ENCODE data around the gene PLD3. TPM values are rescaled to one million over a fixed set of nuclear protein-coding genes. Genes with fewer than 3 reads are reported as not detected.
"Not testable (repeated sequence)": the region's sequence is repeated elsewhere in the genome, so short reads cannot be mapped to it uniquely, and the experiment has no call there.

Gene PLD3
- total RNA-seq, 1 experiment from 2014 or later, result 95.4 TPM

GRCh38 chr19:40403262-40403984, 54.9 kb downstream of the PLD3 start:
- peak overlapping the region; percentile 92 for H3K4me2 ChIP-seq (ENCODE audit: low read length)
- no peaks in the 10 kb centered on the region for H3K79me2 ChIP-seq (ENCODE audit: low read length)
- H3K4me1 ChIP-seq (ENCODE audit: insufficient read depth, low read length), result peaks cover 4% of the 10 kb centered on the region; the same call in 1 of the 2 replicates
- H3K9me3 ChIP-seq (ENCODE audit: low read length), result no peaks in the 10 kb centered on the region
- H3F3A ChIP-seq (ENCODE audit: low read length, unreplicated experiment), result no peaks in the 10 kb centered on the region
- ATAC-seq (peak; percentile 92), DNase-seq (peak; percentile 76)
- no peaks in the 10 kb centered on the region for H3K9me2 ChIP-seq (replicated peaks; ENCODE audit: low read length)
- intact Hi-C loops (cut with micrococcal nuclease), result no loop called here
- TSS peak; percentile 95 for BruUV-seq (replicated peaks)
- ChIA-PET POLR2A (ENCODE audit: unreplicated experiment) (interaction anchor here (0.8 kb wide), 1 partner anchor 57 kb away, joined by 8 read pairs; no protein-coding TSS in a partner anchor), CTCF (interaction anchor here (0.5 kb wide), 1 partner anchor 17 kb away, joined by 5 read pairs; no protein-coding TSS in a partner anchor)
- H3K9ac ChIP-seq (ENCODE audit: low read length), result peak overlapping the region; percentile 55; the same call in 1 of the 2 replicates
- H4K20me1 ChIP-seq (ENCODE audit: low read length), result no peaks in the 10 kb centered on the region
- no peak overlapping the region for H3K27ac ChIP-seq (ENCODE audit: low read length)
- H3K4me3 ChIP-seq (ENCODE audit: low read length), result peak overlapping the region; percentile 73
- H2AFZ ChIP-seq (ENCODE audit: low read length), result peak overlapping the region; percentile 99
- H3K36me3 ChIP-seq (ENCODE audit: low read depth, low read length), result no peaks in the 10 kb centered on the region
- TF ChIP-seq EZH2phosphoT487 (IDR thresholded peaks at IDR 0.05; ENCODE audit: borderline replicate concordance, low read length) (no peak), CTCF (conservative IDR thresholded peaks at IDR 0.05; ENCODE audit: low read depth, low read length) (no peak), EZH2 (IDR thresholded peaks at IDR 0.05; ENCODE audit: low read length, unreplicated experiment) (no peak)
- no peaks in the 10 kb centered on the region for H3K27me3 ChIP-seq (ENCODE audit: low read length)

- ChIA-PET POLR2A (ENCODE audit: unreplicated experiment) (no interaction called here), CTCF (no interaction called here)
- BruUV-seq (replicated peaks), result no TSS peak
- intact Hi-C loops (cut with micrococcal nuclease), result no loop called here
- no peak overlapping the region for H3K27ac ChIP-seq (ENCODE audit: low read length)
- H3K79me2 ChIP-seq (ENCODE audit: low read length), result no peaks in the 10 kb centered on the region
- no peaks in the 10 kb centered on the region for H3K9me2 ChIP-seq (replicated peaks; ENCODE audit: low read length)
- TF ChIP-seq EZH2phosphoT487 (IDR thresholded peaks at IDR 0.05; ENCODE audit: borderline replicate concordance, low read length), result no peak
- TF ChIP-seq EZH2 (IDR thresholded peaks at IDR 0.05; ENCODE audit: low read length, unreplicated experiment), result no peak
- no peak for TF ChIP-seq CTCF (conservative IDR thresholded peaks at IDR 0.05; ENCODE audit: low read depth, low read length)
- no peaks in the 10 kb centered on the region for H3K36me3 ChIP-seq (ENCODE audit: low read depth, low read length)
- DNase-seq, result no peak
- H2AFZ ChIP-seq (ENCODE audit: low read length), result no peak overlapping the region
- H4K20me1 ChIP-seq (ENCODE audit: low read length), result no peaks in the 10 kb centered on the region
- no peak overlapping the region for H3K4me2 ChIP-seq (ENCODE audit: low read length)
- no peak overlapping the region for H3K9ac ChIP-seq (ENCODE audit: low read length)
- H3K27me3 ChIP-seq (ENCODE audit: low read length), result no peaks in the 10 kb centered on the region
- no peak overlapping the region for H3K4me3 ChIP-seq (ENCODE audit: low read length)
- no peaks in the 10 kb centered on the region for H3K9me3 ChIP-seq (ENCODE audit: low read length)
- H3K4me1 ChIP-seq (ENCODE audit: insufficient read depth, low read length), result peaks cover 4% of the 10 kb centered on the region; the same call in 1 of the 2 replicates
- no peak for ATAC-seq
- no peaks in the 10 kb centered on the region for H3F3A ChIP-seq (ENCODE audit: low read length, unreplicated experiment)
Measured at GRCh38 chr19:40407714-40408597, 59.5 kb downstream of the PLD3 start.

GRCh38 chr19:40408598-40408925, 60.1 kb downstream of the PLD3 start:
- CTCF ChIA-PET, result not testable (repeated sequence)

More at GRCh38 chr19:40408598-40408925, 60.1 kb downstream of the PLD3 start:
- H3K9me2 ChIP-seq (replicated peaks; ENCODE audit: low read length); H3K4me2 ChIP-seq (ENCODE audit: low read length); BruUV-seq (replicated peaks); POLR2A ChIA-PET (ENCODE audit: unreplicated experiment); H3K27me3 ChIP-seq (ENCODE audit: low read length); H3K36me3 ChIP-seq (ENCODE audit: low read depth, low read length); H2AFZ ChIP-seq (ENCODE audit: low read length); H3K9ac ChIP-seq (ENCODE audit: low read length); ATAC-seq; intact Hi-C loops (cut with micrococcal nuclease); DNase-seq; H3F3A ChIP-seq (ENCODE audit: low read length, unreplicated experiment); H4K20me1 ChIP-seq (ENCODE audit: low read length); H3K79me2 ChIP-seq (ENCODE audit: low read length); H3K27ac ChIP-seq (ENCODE audit: low read length); H3K4me3 ChIP-seq (ENCODE audit: low read length); H3K9me3 ChIP-seq (ENCODE audit: low read length); H3K4me1 ChIP-seq (ENCODE audit: insufficient read depth, low read length): not testable (repeated sequence)
